NCI-H226 (cell line): ENCODE results near the gene RNU2-1.
"Not testable (repeated sequence)": the region's sequence is repeated elsewhere in the genome, so short reads cannot be mapped to it uniquely, and the experiment has no call there.

Source experiments
- DNase-seq: peaks from one replicate; pipeline ENCODE4 v3.0.0-alpha.2; 2015

RNU2-1 gene

GRCh38 chr17:43215341-43215740 lies 18.4 kb downstream of the RNU2-1 start:
- DNase-seq, result no peak

GRCh38 chr17:43213545-43213944 lies 20.2 kb downstream of the RNU2-1 start:
- no peak for DNase-seq

GRCh38 chr17:43212641-43213490 lies 20.9 kb downstream of the RNU2-1 start:
- no peak for DNase-seq

- DNase-seq, result peak; percentile 74
Observed at GRCh38 chr17:43211480-43212402, 22.0 kb downstream of the RNU2-1 start, which contains the start of gene TMEM106A. Gene TMEM106A, plus strand, starts transcription at chr17:43211875. Its CDS starts 1,167 bp downstream, at chr17:43213042.

- no peak for DNase-seq
Observed at GRCh38 chr17:43211123-43211479, 22.7 kb downstream of the RNU2-1 start.

DNA sequence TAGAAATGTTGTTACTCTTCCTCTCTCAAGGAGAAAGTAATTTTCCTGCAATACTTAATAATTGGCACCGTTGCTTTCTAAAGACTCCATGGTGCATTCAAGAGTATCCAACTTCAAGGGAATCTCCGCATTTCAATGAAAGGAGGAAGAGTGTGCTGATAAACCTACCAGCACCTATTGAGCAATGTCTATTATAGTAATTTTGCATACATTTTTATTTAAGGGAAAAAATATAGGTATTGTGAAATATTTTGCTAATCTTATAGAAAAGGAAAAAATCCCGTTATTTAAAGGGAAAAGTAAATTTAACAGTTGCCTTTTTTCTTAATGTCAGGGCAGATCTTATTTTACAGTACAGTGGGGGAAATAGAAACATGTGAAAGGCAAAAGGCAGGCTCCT lies 23.2 kb downstream of the RNU2-1 start:
- DNase-seq, result no peak

- DNase-seq, result not testable (repeated sequence)
Observed at GRCh38 chr17:43203013-43203412, 30.8 kb downstream of the RNU2-1 start.

- DNase-seq, result no peak
Observed at GRCh38 chr17:43200127-43200526, 33.6 kb downstream of the RNU2-1 start.

- no peak for DNase-seq
Observed at GRCh38 chr17:43199633-43200032, 34.1 kb downstream of the RNU2-1 start.

GRCh38 chr17:43193251-43193650 lies 40.5 kb downstream of the RNU2-1 start:
- no peak for DNase-seq

GRCh38 chr17:43186656-43187055 lies 47.1 kb downstream of the RNU2-1 start:
- DNase-seq, result not testable (repeated sequence)

- no peak for DNase-seq
Observed at GRCh38 chr17:43183921-43184320, 49.9 kb downstream of the RNU2-1 start.
